HG03280 (cell line): ENCODE measurements around the gene AMER2.

Experiments
- ATAC-seq: cut with Tn5 transposase; IDR thresholded peaks from one replicate; pipeline ENCODE4 v1.9.1; 2021; ENCODE audit warnings: mild to moderate bottlenecking, moderate library complexity; ENCODE audit not compliant: unreplicated experiment

AMER2 gene

GRCh38 chr13:25171517-25172302, at the start of gene AMER2:
TSS of gene AMER2 (minus strand) at chr13:25172288. CDS start at chr13:25171619, 669 bp downstream.
- no peak for ATAC-seq

GRCh38 chr13:25218019-25218418, 45.9 kb upstream of the AMER2 start:
- ATAC-seq: no peak

- no peak for ATAC-seq
Observed at GRCh38 chr13:25217023-25217885, 45.2 kb upstream of the AMER2 start.

GRCh38 chr13:25215253-25215575, 43.1 kb upstream of the AMER2 start:
- ATAC-seq: no peak

- no peak for ATAC-seq
Observed at GRCh38 chr13:25214491-25215252, 42.6 kb upstream of the AMER2 start.

- no peak for ATAC-seq
Observed at GRCh38 chr13:25213715-25214114, 41.6 kb upstream of the AMER2 start.

- no peak for ATAC-seq
Observed at GRCh38 chr13:25210842-25211569, 38.9 kb upstream of the AMER2 start.

- ATAC-seq: no peak
Observed at GRCh38 chr13:25207291-25207810, 35.3 kb upstream of the AMER2 start.

GRCh38 chr13:25204863-25205262, 32.8 kb upstream of the AMER2 start:
- no peak for ATAC-seq

- ATAC-seq: no peak
Observed at GRCh38 chr13:25203127-25203740, 31.1 kb upstream of the AMER2 start.

- no peak for ATAC-seq
Observed at GRCh38 chr13:25200783-25201182, 28.7 kb upstream of the AMER2 start.

- ATAC-seq: no peak
Observed at GRCh38 chr13:25198647-25199046, 26.6 kb upstream of the AMER2 start.

GRCh38 chr13:25196971-25197370, 24.9 kb upstream of the AMER2 start:
- no peak for ATAC-seq

GRCh38 chr13:25192936-25193335, 20.8 kb upstream of the AMER2 start:
- no peak for ATAC-seq

- no peak for ATAC-seq
Observed at GRCh38 chr13:25192489-25192888, 20.4 kb upstream of the AMER2 start.

- ATAC-seq: no peak
Observed at GRCh38 chr13:25192052-25192451, 20.0 kb upstream of the AMER2 start.

GRCh38 chr13:25190771-25191170, 18.7 kb upstream of the AMER2 start:
- ATAC-seq: no peak

- ATAC-seq: no peak
Observed at GRCh38 chr13:25190256-25190655, 18.2 kb upstream of the AMER2 start.

- ATAC-seq: no peak
Observed at GRCh38 chr13:25187596-25187995, 15.5 kb upstream of the AMER2 start.

- no peak for ATAC-seq
Observed at GRCh38 chr13:25186187-25186586, 14.1 kb upstream of the AMER2 start.
